ENCODE results near the gene CCDC9.

- TF ChIP-seq, protein P1, sequence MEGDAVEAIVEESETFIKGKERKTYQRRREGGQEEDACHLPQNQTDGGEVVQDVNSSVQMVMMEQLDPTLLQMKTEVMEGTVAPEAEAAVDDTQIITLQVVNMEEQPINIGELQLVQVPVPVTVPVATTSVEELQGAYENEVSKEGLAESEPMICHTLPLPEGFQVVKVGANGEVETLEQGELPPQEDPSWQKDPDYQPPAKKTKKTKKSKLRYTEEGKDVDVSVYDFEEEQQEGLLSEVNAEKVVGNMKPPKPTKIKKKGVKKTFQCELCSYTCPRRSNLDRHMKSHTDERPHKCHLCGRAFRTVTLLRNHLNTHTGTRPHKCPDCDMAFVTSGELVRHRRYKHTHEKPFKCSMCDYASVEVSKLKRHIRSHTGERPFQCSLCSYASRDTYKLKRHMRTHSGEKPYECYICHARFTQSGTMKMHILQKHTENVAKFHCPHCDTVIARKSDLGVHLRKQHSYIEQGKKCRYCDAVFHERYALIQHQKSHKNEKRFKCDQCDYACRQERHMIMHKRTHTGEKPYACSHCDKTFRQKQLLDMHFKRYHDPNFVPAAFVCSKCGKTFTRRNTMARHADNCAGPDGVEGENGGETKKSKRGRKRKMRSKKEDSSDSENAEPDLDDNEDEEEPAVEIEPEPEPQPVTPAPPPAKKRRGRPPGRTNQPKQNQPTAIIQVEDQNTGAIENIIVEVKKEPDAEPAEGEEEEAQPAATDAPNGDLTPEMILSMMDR (IDR thresholded peaks at IDR 0.05) = no peak
- TF ChIP-seq POLR2A (IDR thresholded peaks at IDR 0.05) = peak; percentile 79
- peak; percentile 82 for TF ChIP-seq POLR2AphosphoS5 (IDR thresholded peaks at IDR 0.05)
Observed at GRCh38 chr19:47274071-47274890, 18.0 kb downstream of the CCDC9 start, which contains the start of gene INAFM1.

Measured in prostate gland (tissue), 2 donors.